HUES6 (cell line): ENCODE results near the gene IGF2BP2.
"Not testable (repeated sequence)": the region's sequence is repeated elsewhere in the genome, so short reads cannot be mapped to it uniquely, and the experiment has no call there.

ENCODE experiments used
- H3K27ac ChIP-seq: 2 replicates; pipeline ENCODE4 v1.7.0; 2013; ENCODE audit warnings: low read depth, mild to moderate bottlenecking, low read length, inconsistent platforms
- H3K27me3 ChIP-seq: 2 replicates; pipeline ENCODE4 v1.6.1; 2013; ENCODE audit warnings: low read length; ENCODE audit not compliant: control insufficient read depth, insufficient read depth
- H3K36me3 ChIP-seq: 2 replicates; pipeline ENCODE4 v1.6.1; 2013; ENCODE audit warnings: low read length; ENCODE audit not compliant: control insufficient read depth, insufficient read depth
- H3K4me1 ChIP-seq: 2 replicates; pipeline ENCODE4 v1.6.1; 2013; ENCODE audit warnings: low read length; ENCODE audit not compliant: control insufficient read depth, insufficient read depth
- H3K4me3 ChIP-seq: 2 replicates; pipeline ENCODE4 v1.5.1; 2013; ENCODE audit warnings: low read depth, low read length
- H3K9ac ChIP-seq: one replicate; pipeline ENCODE4 v1.6.1; 2013; ENCODE audit warnings: mild to moderate bottlenecking, low read length
- H3K9me3 ChIP-seq: 2 replicates; pipeline ENCODE4 v1.6.1; 2013; ENCODE audit warnings: low read depth, low read length; ENCODE audit not compliant: control insufficient read depth, insufficient read depth

IGF2BP2 gene

DNA sequence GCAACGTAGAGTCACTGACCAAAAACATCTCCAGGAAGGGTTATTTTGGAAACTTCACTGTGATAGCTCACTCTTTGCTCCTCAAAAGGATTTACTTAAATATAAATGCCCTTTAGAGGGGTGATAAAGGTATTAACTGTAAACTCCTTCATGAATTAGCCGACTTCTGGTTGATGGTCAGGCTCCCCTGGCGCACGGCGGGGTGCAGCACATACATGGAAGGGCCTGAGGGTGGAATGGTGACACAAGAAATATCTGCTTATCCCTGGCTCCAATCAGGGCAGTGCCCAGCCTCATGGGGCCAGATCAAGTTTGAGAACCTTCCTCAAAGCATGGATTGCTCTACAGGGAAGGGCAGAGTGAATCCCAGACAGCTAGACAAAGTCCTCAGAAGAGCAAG lies 116.5 kb downstream of the IGF2BP2 start:
- Histone ChIP-seq H3K9ac (no peak overlapping the region), H3K36me3 (no peaks in the 10 kb centered on the region), H3K27me3 (no peaks in the 10 kb centered on the region), H3K27ac (no peak overlapping the region), H3K9me3 (no peaks in the 10 kb centered on the region; the same call in 1 of the 2 replicates), H3K4me1 (peaks cover 53% of the 10 kb centered on the region), H3K4me3 (no peak overlapping the region)

DNA sequence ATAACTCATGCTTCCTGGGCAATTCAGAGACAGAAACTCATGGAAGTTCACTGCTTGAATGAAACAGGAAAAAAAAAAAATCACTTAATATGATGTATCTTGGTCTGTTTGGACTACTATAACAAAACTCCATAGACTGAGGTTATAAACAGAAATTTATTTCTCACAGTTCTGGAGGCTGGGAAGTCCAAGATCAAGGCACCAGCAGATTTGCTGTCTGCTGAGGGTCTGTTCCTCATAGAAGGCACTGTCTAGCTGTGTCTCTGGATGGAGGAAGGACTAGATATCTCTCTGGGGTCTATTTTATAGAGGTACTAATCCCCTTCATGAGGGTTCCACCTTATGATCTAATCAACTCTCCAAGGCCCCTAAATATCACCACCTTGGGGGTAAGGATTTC lies 119.3 kb downstream of the IGF2BP2 start:
- Histone ChIP-seq H3K4me3 (no peak overlapping the region), H3K9ac (no peak overlapping the region), H3K9me3 (no peaks in the 10 kb centered on the region; the same call in 1 of the 2 replicates), H3K36me3 (no peaks in the 10 kb centered on the region), H3K27ac (no peak overlapping the region), H3K27me3 (no peaks in the 10 kb centered on the region), H3K4me1 (peaks cover 52% of the 10 kb centered on the region)

DNA sequence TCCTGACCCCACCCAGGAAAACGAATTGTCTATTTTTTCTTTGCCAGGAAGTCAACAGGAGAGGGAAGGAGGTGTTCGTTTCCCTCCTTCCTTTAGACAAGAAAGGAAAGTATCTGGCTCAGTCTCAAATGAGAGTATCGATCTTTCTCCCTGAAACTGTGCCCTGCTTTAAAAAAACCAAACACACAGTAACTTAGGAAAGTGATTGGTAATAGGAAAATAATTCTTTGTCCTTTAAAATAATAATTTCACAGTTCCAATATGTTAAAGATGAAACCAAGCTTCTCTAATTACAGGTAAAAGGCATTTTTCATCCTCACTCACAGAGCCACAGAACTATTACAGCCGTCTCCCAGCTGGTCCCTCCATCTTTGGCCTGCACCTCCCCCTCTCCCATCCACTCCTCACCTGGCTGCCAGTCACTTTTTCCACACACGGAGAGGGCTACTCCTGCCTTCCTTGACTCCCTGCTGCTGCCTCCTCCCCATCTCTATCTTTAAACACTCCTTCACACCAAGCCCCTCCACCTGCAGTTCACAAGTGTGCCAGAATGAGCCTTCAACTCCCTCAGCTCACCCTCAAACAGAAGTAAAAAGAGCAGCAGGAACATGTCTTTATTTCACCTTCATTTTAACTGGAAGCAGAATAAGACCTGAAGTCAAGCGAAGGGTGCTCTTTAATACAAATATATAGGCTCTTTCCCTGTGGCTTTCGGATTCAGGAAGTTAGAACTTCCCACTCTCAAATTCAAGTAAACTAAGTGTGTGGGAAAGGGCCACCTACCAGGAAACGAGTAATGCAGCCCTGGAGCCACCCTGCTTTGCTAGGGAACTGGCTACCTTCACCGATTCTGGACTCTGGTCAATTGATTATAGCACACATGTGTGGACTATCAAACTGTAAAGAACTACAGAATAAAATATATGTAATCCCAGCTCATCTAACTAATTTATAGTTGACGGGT lies 122.3 kb downstream of the IGF2BP2 start:
- no peak overlapping the region for H3K9ac ChIP-seq
- no peaks in the 10 kb centered on the region; the same call in 1 of the 2 replicates for H3K9me3 ChIP-seq
- H3K27me3 ChIP-seq: no peaks in the 10 kb centered on the region
- H3K4me1 ChIP-seq: peaks cover 36% of the 10 kb centered on the region
- no peak overlapping the region for H3K4me3 ChIP-seq
- no peaks in the 10 kb centered on the region for H3K36me3 ChIP-seq
- no peak overlapping the region for H3K27ac ChIP-seq

DNA sequence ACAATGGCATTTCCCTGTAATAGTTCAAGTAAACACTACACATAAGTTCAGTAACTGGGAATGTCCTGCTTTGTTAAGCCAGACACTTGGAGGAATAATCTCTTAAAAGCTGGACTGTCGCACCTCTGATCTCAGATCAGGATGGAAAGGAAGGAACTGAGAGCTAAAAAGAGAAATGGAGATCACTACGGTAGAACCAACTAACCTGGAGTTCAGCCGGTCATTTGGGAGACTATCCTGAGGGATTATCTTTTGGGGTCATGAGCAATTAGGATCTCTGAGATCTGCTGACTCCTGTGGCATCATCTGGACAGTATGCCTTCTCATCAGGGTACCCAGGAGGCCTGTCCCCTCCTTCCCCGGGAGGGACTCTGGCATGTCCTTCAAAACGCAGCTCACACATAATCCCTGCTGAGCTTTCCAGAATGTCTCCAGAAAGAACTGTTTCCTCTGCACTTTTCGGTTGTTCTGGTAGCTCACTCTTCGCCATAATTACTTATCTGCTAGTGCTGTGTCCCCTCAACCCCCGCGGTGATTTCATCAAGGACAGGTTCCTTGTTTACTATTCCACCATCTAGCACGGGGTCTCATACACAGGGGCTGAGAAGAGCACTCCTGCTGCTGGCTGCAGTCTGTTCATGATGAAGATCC lies 123.1 kb downstream of the IGF2BP2 start:
- Histone ChIP-seq H3K36me3 (no peaks in the 10 kb centered on the region; the same call in 1 of the 2 replicates), H3K9me3 (no peaks in the 10 kb centered on the region; the same call in 1 of the 2 replicates), H3K27ac (no peak overlapping the region), H3K4me1 (peaks cover 36% of the 10 kb centered on the region), H3K9ac (no peak overlapping the region), H3K4me3 (no peak overlapping the region), H3K27me3 (no peaks in the 10 kb centered on the region)

DNA sequence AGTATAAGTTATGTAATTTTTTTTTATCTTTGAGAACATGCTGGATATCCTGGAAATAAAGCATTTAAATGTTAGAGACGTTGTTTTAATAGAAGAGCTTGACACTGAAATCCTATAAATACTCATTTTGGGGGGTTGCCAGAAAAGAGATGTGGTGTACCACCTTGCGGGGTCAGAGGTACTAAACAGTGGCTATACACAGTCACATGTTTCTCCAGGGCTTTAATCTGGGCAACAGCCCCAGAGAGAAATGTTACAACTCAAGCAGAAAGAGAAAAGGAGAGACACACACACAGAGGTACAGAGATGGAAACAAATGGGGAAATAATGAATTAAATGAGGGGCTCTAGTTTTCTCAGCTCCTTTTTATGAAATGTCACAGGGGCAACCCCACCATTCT lies 124.9 kb downstream of the IGF2BP2 start:
- Histone ChIP-seq H3K27ac (no peak overlapping the region), H3K4me1 (peaks cover 36% of the 10 kb centered on the region), H3K36me3 (no peaks in the 10 kb centered on the region; the same call in 1 of the 2 replicates)

DNA sequence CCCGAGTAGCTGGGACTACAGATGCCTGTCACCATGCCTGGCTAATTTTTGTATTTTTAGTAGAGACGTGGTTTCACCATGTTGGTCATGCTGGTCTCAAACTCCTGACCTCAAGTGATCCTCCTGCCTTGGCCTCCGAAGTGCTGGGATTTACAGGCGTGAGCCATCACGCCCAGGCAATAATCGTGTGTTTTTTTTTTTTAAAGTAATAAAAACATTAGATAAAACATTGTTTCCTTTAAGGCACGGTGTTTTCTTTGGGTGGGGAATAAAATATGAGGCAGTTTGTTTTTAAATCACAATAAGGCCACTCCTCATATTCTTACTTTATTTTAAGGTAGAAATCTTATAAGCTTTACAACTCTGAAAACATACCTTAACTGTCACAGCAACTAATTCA lies 127.6 kb downstream of the IGF2BP2 start:
- H3K9me3 ChIP-seq, H3K27me3 ChIP-seq, H3K4me3 ChIP-seq, H3K9ac ChIP-seq, H3K27ac ChIP-seq: not testable (repeated sequence)
- peaks cover 21% of the 10 kb centered on the region for H3K36me3 ChIP-seq
- H3K4me1 ChIP-seq: peaks cover 10% of the 10 kb centered on the region

More for the DNA sequence above, 124.9 kb downstream of the IGF2BP2 start:
- Histone ChIP-seq H3K27me3 (no peaks in the 10 kb centered on the region), H3K9me3 (no peaks in the 10 kb centered on the region), H3K9ac (no peak overlapping the region), H3K4me3 (no peak overlapping the region)

DNA sequence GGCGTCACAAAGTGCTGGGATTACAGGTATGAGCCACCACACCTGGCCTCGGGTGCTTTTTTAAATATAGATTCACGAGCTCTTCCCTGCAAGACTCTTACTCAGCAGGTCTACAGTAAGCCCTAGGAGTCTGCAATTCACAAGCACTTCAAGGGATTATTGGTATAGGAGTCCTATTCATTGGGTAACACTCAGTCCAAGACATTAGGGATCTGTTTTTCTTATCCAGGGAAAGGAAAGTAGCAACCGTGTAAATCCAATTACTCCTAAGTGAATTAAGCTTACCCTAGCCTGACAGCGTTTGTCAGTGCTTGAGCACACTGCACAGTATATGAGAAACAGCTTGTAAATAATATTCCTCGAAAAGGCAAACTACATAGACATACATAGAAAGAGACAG lies 128.8 kb downstream of the IGF2BP2 start:
- Histone ChIP-seq H3K4me1 (no peaks in the 10 kb centered on the region; the same call in 1 of the 2 replicates), H3K9me3 (no peaks in the 10 kb centered on the region), H3K27me3 (no peaks in the 10 kb centered on the region), H3K9ac (no peak overlapping the region), H3K27ac (no peak overlapping the region), H3K36me3 (peaks cover 32% of the 10 kb centered on the region), H3K4me3 (no peak overlapping the region)

DNA sequence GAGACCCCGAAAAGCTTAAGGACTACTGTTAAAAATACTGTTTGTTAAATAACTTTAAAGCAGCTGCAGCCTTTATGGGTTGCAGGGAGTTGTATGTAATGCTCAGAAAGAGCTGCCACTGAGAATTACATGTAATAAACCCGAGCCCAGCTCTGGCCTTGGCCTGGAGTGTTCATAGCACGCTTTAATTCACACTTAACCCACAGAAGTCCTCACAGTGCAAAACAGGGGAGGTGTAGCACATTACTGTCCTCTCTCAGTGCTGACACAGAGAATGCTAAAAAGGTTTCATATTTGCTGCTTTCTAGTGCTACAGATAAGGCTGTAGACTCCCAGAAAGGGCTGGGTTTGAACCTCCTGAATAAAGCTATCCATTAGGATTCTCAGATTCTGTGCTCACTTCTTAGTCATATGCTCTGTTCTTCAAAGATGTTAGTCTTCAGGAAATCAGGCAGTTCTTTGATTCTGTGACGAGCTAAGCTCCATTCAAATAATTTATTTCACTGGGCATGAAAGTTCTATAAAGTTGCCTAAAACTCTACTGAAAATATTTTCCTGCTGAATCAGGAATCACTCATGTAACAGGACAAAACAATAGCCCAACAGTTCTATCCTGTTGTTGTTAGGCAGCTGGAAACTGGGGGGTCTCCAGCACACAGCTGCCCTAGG lies 130.7 kb downstream of the IGF2BP2 start:
- no peak overlapping the region for H3K9ac ChIP-seq
- no peaks in the 10 kb centered on the region for H3K9me3 ChIP-seq
- H3K4me3 ChIP-seq: no peak overlapping the region
- H3K4me1 ChIP-seq: peaks cover 4% of the 10 kb centered on the region; the same call in 1 of the 2 replicates
- peaks cover 35% of the 10 kb centered on the region for H3K36me3 ChIP-seq
- no peaks in the 10 kb centered on the region for H3K27me3 ChIP-seq
- H3K27ac ChIP-seq: peak overlapping the region; percentile 9; the same call in 1 of the 2 replicates

DNA sequence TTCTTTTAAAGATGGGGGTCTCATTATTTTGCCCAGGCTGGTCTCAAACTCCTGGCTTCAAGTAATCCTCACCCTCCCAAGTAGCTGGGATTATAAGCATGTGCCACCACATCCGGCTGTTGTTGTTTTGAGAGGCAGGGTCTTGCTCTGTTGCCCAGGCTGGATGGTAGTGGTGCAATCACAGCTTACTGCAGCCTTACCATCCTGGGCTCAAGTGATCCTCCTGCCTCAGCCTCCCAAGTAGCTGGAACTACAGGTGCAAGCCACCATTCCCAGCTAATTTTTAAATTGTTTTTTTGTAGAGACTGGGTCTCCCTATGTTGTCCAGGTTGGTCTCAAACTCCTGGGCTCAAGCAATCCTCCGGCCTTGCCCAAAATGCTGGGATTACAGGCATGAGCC lies 133.2 kb downstream of the IGF2BP2 start:
- peaks cover 57% of the 10 kb centered on the region for H3K36me3 ChIP-seq
- no peaks in the 10 kb centered on the region for H3K27me3 ChIP-seq
- H3K27ac ChIP-seq: no peak overlapping the region
- no peak overlapping the region for H3K9ac ChIP-seq
- H3K9me3 ChIP-seq: no peaks in the 10 kb centered on the region
- H3K4me1 ChIP-seq: peaks cover 7% of the 10 kb centered on the region; the same call in 1 of the 2 replicates
- H3K4me3 ChIP-seq: no peak overlapping the region

DNA sequence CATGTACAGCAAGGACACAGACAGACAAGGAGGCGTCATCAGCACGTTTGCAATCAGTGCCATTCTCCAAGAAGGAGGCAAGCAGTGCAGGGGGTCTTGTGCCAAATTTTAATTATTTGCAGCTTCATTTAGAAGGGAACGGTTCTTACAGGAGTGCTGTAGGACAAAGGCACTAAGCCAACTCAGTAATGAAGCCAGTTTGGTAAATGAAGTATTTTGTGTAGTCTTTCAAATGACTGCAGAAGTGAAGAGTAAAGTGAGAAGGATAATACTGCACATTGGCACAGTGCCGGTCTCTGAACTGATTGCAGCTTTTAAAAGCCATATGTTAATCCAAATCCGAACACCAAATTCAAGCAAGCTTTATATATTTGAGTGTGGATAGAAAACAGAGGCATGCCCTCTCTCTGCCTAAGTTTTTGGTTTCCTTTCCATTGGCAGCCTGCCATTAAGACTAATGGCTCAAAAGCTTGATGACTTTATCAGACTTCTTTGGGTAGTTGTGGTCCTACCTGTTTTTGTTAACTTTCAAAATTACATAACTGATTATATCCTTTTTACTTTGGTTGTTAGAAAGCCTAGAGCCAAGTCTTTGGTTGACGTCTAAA lies 137.5 kb downstream of the IGF2BP2 start:
- Histone ChIP-seq H3K9ac (no peak overlapping the region), H3K36me3 (peaks cover 79% of the 10 kb centered on the region), H3K27ac (no peak overlapping the region), H3K27me3 (no peaks in the 10 kb centered on the region), H3K4me1 (peaks cover 7% of the 10 kb centered on the region; the same call in 1 of the 2 replicates), H3K9me3 (no peaks in the 10 kb centered on the region), H3K4me3 (no peak overlapping the region)
